DMS 273 (cell line): ENCODE results near the gene SOX15.
A peak's percentile ranks its signal among the peaks of the same experiment; 100 is the strongest.

Source experiments
- DNase-seq: peaks from one replicate; lab custom pipeline; 2025; ENCODE audit not compliant: unreplicated experiment; lab: John Stamatoyannopoulos, UW

Gene SOX15

DNA sequence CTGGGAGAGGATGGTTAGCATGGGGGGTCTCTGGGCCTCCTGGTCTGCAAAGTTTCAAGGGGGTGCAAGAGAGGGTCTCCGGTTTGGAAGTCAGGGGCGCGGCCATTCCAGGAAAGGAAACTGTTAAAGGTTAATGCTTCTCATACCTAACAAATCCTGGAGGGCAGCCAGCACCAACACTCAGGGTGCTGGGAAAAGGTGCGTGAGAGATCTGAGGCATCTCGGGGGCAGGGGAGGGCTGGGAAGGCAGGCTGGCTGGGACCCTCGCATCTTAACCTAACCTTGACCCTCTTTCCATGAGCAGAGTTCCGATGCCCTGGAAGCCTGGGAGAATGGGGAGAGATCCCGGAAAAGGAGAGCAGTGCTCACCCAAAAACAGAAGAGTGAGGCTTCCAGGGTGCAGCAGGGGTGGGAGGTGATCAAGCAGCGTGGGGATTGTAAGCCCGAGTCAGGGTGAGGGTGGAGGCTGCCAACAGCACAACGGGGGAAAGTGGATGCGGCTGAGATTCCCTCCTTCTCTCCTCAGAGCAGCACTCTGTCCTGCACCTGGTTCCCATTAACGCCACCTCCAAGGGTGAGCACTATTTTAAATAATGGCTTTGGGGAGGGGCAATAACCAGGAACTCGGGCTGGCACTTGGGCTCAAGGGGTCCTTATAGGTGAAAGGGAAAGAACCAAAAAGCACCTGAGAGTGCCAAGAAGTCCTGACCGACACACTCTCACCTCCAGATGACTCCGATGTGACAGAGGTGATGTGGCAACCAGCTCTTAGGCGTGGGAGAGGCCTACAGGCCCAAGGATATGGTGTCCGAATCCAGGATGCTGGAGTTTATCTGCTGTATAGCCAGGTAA, 30.3 kb downstream of the SOX15 start:
- DNase-seq = no peak

GRCh38 chr17:7558544-7559319, 31.2 kb downstream of the SOX15 start, which contains the start of gene TNFSF13:
Gene TNFSF13 (plus strand): TSS chr17:7558750. CDS start chr17:7559040, 290 bp downstream.
- no peak for DNase-seq

GRCh38 chr17:7557775-7558543, 31.9 kb downstream of the SOX15 start:
- DNase-seq = peak; percentile 48

DNA sequence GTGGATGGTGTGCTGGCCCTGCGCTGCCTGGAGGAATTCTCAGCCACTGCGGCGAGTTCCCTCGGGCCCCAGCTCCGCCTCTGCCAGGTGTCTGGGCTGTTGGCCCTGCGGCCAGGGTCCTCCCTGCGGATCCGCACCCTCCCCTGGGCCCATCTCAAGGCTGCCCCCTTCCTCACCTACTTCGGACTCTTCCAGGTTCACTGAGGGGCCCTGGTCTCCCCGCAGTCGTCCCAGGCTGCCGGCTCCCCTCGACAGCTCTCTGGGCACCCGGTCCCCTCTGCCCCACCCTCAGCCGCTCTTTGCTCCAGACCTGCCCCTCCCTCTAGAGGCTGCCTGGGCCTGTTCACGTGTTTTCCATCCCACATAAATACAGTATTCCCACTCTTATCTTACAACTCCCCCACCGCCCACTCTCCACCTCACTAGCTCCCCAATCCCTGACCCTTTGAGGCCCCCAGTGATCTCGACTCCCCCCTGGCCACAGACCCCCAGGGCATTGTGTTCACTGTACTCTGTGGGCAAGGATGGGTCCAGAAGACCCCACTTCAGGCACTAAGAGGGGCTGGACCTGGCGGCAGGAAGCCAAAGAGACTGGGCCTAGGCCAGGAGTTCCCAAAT, 32.6 kb downstream of the SOX15 start:
- DNase-seq = no peak

DNA sequence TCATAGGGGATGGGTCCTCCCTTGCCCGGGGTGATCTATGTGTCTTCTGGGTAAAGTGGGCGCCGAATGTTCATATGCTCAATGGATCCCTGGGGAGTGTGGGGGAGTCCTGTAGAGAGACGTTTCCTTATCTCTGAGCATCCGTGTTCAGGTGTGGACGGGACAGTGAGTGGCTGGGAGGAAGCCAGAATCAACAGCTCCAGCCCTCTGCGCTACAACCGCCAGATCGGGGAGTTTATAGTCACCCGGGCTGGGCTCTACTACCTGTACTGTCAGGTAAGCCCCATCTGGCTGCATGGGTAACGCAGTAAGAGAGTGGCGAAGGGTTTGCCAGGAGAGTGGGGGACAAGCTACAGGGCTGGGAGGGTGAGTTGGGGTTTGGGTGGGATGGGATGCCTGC, 33.3 kb downstream of the SOX15 start:
- no peak for DNase-seq

GRCh38 chr17:7555320-7555948, 34.5 kb downstream of the SOX15 start:
- no peak for DNase-seq

- no peak for DNase-seq
Measured at GRCh38 chr17:7553356-7553755, 36.5 kb downstream of the SOX15 start.

DNA sequence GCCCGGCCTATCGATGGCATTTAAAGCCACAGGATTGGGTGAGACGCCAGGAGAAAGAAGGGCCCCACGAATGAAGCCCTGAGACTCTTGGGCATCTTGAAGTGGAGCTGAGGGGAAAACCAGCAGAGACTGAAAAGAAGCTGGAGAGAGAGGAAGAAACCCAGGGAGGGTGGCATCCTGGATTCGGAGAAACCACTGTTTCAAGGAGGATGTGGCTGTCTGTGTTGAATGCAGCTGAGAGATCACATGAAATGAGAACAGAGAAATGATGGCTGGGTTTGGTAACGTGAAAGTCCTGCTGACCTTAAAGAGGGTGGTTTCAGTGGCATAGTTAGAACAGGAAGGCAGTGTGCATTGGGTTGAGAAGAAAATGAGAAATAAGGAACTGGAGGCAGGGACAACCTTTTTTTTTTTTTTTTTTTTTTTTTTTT, 37.3 kb downstream of the SOX15 start:
- no peak for DNase-seq

DNA sequence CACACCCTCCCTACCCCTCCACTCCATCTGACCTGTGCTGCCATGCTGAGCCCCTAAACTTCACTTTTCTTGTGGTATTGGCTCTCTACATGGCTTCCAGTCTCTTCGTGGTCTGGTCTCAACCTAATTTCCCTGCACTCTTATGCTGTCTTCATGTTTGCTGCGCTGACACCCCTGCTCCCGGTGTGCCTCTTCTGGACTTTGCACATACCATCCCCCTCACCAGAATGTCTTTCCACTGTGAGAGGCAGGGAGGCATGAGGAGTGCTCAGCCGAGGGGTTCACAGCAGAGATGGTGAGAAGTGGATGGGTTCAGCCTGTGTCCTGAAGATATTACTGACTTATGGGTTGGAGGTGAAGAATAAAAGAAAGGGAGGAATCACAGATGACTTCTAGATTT, 38.5 kb downstream of the SOX15 start:
- DNase-seq = no peak

GRCh38 chr17:7550344-7550743, 39.5 kb downstream of the SOX15 start:
- DNase-seq = no peak

GRCh38 chr17:7549401-7550055, 40.4 kb downstream of the SOX15 start:
- DNase-seq = no peak

- DNase-seq = peak; percentile 19
Measured at GRCh38 chr17:7548585-7549400, 41.1 kb downstream of the SOX15 start, which contains the start of gene TNFSF12. Gene TNFSF12 (plus strand): TSS chr17:7549058. CDS start chr17:7549154, 96 bp downstream.

DNA sequence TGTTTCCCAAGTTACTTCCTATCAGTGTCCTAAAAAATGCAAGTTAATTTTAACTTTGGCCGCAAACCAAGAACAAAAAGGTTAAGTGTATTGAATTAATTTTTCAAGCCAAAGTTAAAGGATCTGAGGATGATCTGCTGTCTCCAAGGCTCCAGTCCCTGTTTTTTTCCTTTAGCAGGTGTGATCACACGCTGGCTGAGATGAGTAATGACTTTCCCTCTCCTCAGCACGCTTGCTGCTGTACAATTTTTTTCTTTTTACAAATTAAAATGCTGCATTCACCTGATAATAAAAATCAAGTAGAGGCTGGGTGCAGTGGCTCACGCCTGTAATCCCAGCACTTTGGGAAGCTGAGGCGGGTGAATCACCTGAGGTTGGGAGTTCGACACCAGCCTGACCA, 45.0 kb downstream of the SOX15 start:
- DNase-seq = no peak

- no peak for DNase-seq
Measured at GRCh38 chr17:7541074-7541621, 48.7 kb downstream of the SOX15 start.

- no peak for DNase-seq
Measured at GRCh38 chr17:7538891-7539545, 50.9 kb downstream of the SOX15 start.
